ENCODE data around the gene SLC18A3.

- no peak for TF ChIP-seq CTCF (IDR thresholded peaks at IDR 0.05; ENCODE audit: insufficient read depth, low read length)
- no peak for TF ChIP-seq SPI1 (IDR thresholded peaks at IDR 0.05; ENCODE audit: borderline replicate concordance, low read depth)
These were observed 11.1 kb upstream of the SLC18A3 start for GRCh38 chr10:49598986-49599385.

All from HL-60 (cell line).